Neutrophil (primary cell): ENCODE measurements around the gene TCFL5.

Experiments
- H3K27ac ChIP-seq: fragments of 200-600 bp; sonication (generic); 2 replicates; pipeline ENCODE4 v1.5.1; 2016; ENCODE audit warnings: mild to moderate bottlenecking, moderate library complexity
- H3K27me3 ChIP-seq: fragments of 200-600 bp; sonication (generic); 2 replicates; pipeline ENCODE4 v1.6.0; 2016; ENCODE audit warnings: mild to moderate bottlenecking
- H3K36me3 ChIP-seq: fragments of 200-600 bp; sonication (generic); 2 replicates; pipeline ENCODE4 v1.5.1; 2017
- H3K4me1 ChIP-seq, 2 experiments: fragments of 200-600 bp in 1 of 2; sonication (generic) in 1 of 2; 1 replicate in 1 of 2; 2 replicates in 1 of 2; pipeline versions ENCODE4 v1.5.1 to v1.6.1; 2013 to 2016; ENCODE audit warnings: low read depth in 1 of 2, low read length in 1 of 2, mild to moderate bottlenecking in 1 of 2, moderate library complexity in 1 of 2; ENCODE audit not compliant: control insufficient read depth in 1 of 2, insufficient read depth in 1 of 2
- H3K4me3 ChIP-seq, 2 experiments: fragments of 200-600 bp in 1 of 2; sonication (generic) in 1 of 2; 1 replicate in 1 of 2; 2 replicates in 1 of 2; pipeline ENCODE4 v1.5.1; 2013 to 2016; ENCODE audit warnings: low read depth in 1 of 2, low read length in 1 of 2, mild to moderate bottlenecking in 1 of 2, moderate library complexity in 1 of 2
- H3K9me3 ChIP-seq: fragments of 200-600 bp; sonication (generic); 2 replicates; pipeline ENCODE4 v1.5.1; 2016
- CTCF ChIP-seq: fragments of 200-600 bp; sonication (generic); IDR thresholded peaks from 2 replicates; pipeline ENCODE4 v1.5.1; 2016; ENCODE audit warnings: antibody characterized with exemption

The TCFL5 gene

GRCh38 chr20:62893700-62894099 is 32.1 kb upstream of the TCFL5 start:
- Histone ChIP-seq H3K9me3 (no peaks in the 10 kb centered on the region), H3K4me3 (no peak overlapping the region), H3K36me3 (peaks cover 87% of the 10 kb centered on the region), H3K27me3 (no peaks in the 10 kb centered on the region), H3K4me1 (no peaks in the 10 kb centered on the region), H3K27ac (no peak overlapping the region)
- no peak for TF ChIP-seq CTCF

- H3K9me3 ChIP-seq = no peaks in the 10 kb centered on the region
- no peaks in the 10 kb centered on the region for H3K4me1 ChIP-seq
- no peak for TF ChIP-seq CTCF
- H3K27ac ChIP-seq = no peak overlapping the region
- peaks cover 98% of the 10 kb centered on the region for H3K36me3 ChIP-seq
- H3K27me3 ChIP-seq = no peaks in the 10 kb centered on the region
- H3K4me3 ChIP-seq = no peak overlapping the region
Measured at GRCh38 chr20:62892348-62893304, 31.0 kb upstream of the TCFL5 start.

- Histone ChIP-seq H3K9me3 (no peaks in the 10 kb centered on the region), H3K27me3 (no peaks in the 10 kb centered on the region), H3K4me3 (no peak overlapping the region), H3K27ac (no peak overlapping the region), H3K4me1 (no peaks in the 10 kb centered on the region), H3K36me3 (peaks cover 100% of the 10 kb centered on the region)
- TF ChIP-seq CTCF = no peak
Measured at GRCh38 chr20:62891111-62891510, 29.5 kb upstream of the TCFL5 start.

GRCh38 chr20:62890444-62890843 is 28.8 kb upstream of the TCFL5 start:
- no peak for TF ChIP-seq CTCF
- Histone ChIP-seq H3K27ac (no peak overlapping the region), H3K27me3 (no peaks in the 10 kb centered on the region), H3K9me3 (no peaks in the 10 kb centered on the region), H3K4me1 (no peaks in the 10 kb centered on the region), H3K36me3 (peaks cover 100% of the 10 kb centered on the region), H3K4me3 (no peak overlapping the region)

- H3K9me3 ChIP-seq = no peaks in the 10 kb centered on the region
- TF ChIP-seq CTCF = no peak
- H3K4me1 ChIP-seq = no peaks in the 10 kb centered on the region
- H3K27me3 ChIP-seq = no peaks in the 10 kb centered on the region
- H3K27ac ChIP-seq = no peak overlapping the region
- H3K36me3 ChIP-seq = peaks cover 100% of the 10 kb centered on the region
- no peak overlapping the region for H3K4me3 ChIP-seq
Measured at GRCh38 chr20:62889871-62890270, 28.2 kb upstream of the TCFL5 start.
